Germinal center (tissue), 1 donor: ENCODE results near the gene THBS2.
"Not testable (repeated sequence)": the region's sequence is repeated elsewhere in the genome, so short reads cannot be mapped to it uniquely, and the experiment has no call there.

ENCODE experiments used
- DNase-seq: peaks from one replicate; pipeline ENCODE4 v3.0.0; 2012; ENCODE audit warnings: mixed read lengths, low spot score

The THBS2 gene

GRCh38 chr6:169210611-169211010 is 43.0 kb downstream of the THBS2 start:
- DNase-seq: no peak

GRCh38 chr6:169208011-169208410 is 45.6 kb downstream of the THBS2 start:
- no peak for DNase-seq

- DNase-seq: no peak
Observed at GRCh38 chr6:169207482-169207881, 46.2 kb downstream of the THBS2 start.

GRCh38 chr6:169205176-169206160 is 48.2 kb downstream of the THBS2 start:
- DNase-seq: no peak

GRCh38 chr6:169204167-169204566 is 49.5 kb downstream of the THBS2 start:
- DNase-seq: no peak

GRCh38 chr6:169201985-169202384 is 51.7 kb downstream of the THBS2 start:
- DNase-seq: no peak

GRCh38 chr6:169200893-169201514 is 52.6 kb downstream of the THBS2 start:
- no peak for DNase-seq

- no peak for DNase-seq
Observed at GRCh38 chr6:169199625-169200335, 53.9 kb downstream of the THBS2 start.

- DNase-seq: no peak
Observed at GRCh38 chr6:169198885-169199284, 54.8 kb downstream of the THBS2 start.

- not testable (repeated sequence) for DNase-seq
Observed at GRCh38 chr6:169197929-169198328, 55.7 kb downstream of the THBS2 start.

GRCh38 chr6:169196279-169196678 is 57.4 kb downstream of the THBS2 start:
- not testable (repeated sequence) for DNase-seq

GRCh38 chr6:169194737-169195136 is 58.9 kb downstream of the THBS2 start:
- no peak for DNase-seq

- DNase-seq: no peak
Observed at GRCh38 chr6:169190970-169191369, 62.7 kb downstream of the THBS2 start.

GRCh38 chr6:169190144-169190584 is 63.5 kb downstream of the THBS2 start:
- DNase-seq: no peak

- no peak for DNase-seq
Observed at GRCh38 chr6:169189686-169190085, 64.0 kb downstream of the THBS2 start.

GRCh38 chr6:169189182-169189581 is 64.5 kb downstream of the THBS2 start:
- DNase-seq: no peak

- no peak for DNase-seq
Observed at GRCh38 chr6:169188475-169188874, 65.2 kb downstream of the THBS2 start.

- DNase-seq: no peak
Observed at GRCh38 chr6:169188051-169188470, 65.6 kb downstream of the THBS2 start.

GRCh38 chr6:169186496-169187169 is 67.0 kb downstream of the THBS2 start:
- DNase-seq: no peak

- no peak for DNase-seq
Observed at GRCh38 chr6:169185692-169186485, 67.8 kb downstream of the THBS2 start.

- no peak for DNase-seq
Observed at GRCh38 chr6:169185011-169185521, 68.6 kb downstream of the THBS2 start.
